ENCODE data around the gene PARD6B. TPM values are rescaled to one million over a fixed set of nuclear protein-coding genes. Genes with fewer than 3 reads are reported as not detected.

The PARD6B gene
- total and polyA plus RNA-seq, 2 donors from 2014 or later = 9.2 to 72.0 TPM

DNA sequence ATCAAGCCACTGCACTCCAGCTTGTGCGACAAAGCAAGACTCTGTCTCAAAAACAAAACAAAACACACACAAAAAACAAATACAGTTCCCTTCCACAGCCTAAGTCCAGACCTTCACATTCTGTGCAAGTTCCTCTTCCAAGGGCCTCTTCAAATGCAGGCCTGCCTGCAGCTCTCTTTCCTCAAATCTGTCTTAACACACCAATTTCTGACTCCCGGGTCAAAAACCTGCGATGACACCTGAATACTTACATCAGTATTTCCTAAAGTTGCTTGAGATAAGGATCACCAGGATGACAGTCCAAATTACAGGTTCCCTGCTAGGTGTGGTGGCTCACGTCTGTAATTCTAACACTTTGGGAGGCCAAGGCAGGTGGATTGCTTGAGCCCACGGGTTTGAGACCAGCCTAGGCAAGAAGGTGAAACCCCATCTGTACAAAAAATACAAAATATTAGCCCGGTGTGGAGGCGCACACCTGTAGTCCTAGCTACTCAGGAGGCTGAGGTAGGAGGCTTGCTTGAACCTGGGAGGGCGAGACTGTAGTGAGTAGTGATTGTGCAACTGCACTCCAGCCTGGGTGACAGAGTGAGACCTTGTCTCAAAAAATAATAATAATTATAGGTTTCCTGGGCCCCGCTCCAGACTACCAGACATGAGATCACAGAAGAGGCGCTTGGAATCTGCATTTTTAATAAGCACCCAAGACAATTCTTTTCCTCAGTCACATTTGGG lies 8.8 kb upstream of the PARD6B start:
- no peak overlapping the region for H3K9ac ChIP-seq (ENCODE audit: low read length in 3 of 3)
- peak in 1 of 5 donors; percentile 23 for DNase-seq
- TF ChIP-seq, protein P1, sequence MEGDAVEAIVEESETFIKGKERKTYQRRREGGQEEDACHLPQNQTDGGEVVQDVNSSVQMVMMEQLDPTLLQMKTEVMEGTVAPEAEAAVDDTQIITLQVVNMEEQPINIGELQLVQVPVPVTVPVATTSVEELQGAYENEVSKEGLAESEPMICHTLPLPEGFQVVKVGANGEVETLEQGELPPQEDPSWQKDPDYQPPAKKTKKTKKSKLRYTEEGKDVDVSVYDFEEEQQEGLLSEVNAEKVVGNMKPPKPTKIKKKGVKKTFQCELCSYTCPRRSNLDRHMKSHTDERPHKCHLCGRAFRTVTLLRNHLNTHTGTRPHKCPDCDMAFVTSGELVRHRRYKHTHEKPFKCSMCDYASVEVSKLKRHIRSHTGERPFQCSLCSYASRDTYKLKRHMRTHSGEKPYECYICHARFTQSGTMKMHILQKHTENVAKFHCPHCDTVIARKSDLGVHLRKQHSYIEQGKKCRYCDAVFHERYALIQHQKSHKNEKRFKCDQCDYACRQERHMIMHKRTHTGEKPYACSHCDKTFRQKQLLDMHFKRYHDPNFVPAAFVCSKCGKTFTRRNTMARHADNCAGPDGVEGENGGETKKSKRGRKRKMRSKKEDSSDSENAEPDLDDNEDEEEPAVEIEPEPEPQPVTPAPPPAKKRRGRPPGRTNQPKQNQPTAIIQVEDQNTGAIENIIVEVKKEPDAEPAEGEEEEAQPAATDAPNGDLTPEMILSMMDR (IDR thresholded peaks at IDR 0.05; ENCODE audit: borderline replicate concordance, extremely low read depth, insufficient read depth) = no peak
- no peak overlapping the region for H3K27ac ChIP-seq (ENCODE audit: low read depth in 2 of 2, low read length in 2 of 2)
- intact Hi-C loops (cut with DNase I) = no loop called here
- no peaks in the 10 kb centered on the region for H3K36me3 ChIP-seq (ENCODE audit: control insufficient read depth in 2 of 3, insufficient read depth in 3 of 3, low read length in 3 of 3)
- H3K4me1 ChIP-seq (ENCODE audit: control insufficient read depth in 2 of 3, insufficient read depth in 2 of 3, low read depth in 1 of 3, low read length in 3 of 3) = peaks cover 9 to 30% (median 18%) of the 10 kb centered on the region in 3 donors
- FAIRE-seq = no peak
- H3K27me3 ChIP-seq (ENCODE audit: control insufficient read depth, insufficient read depth, low read length) = no peaks in the 10 kb centered on the region
- H3K4me3 ChIP-seq (ENCODE audit: low read length in 3 of 3) = no peak overlapping the region
- no peaks in the 10 kb centered on the region for H3K9me3 ChIP-seq (ENCODE audit: control insufficient read depth in 2 of 3, insufficient read depth in 1 of 3, low read length in 3 of 3)

DNA sequence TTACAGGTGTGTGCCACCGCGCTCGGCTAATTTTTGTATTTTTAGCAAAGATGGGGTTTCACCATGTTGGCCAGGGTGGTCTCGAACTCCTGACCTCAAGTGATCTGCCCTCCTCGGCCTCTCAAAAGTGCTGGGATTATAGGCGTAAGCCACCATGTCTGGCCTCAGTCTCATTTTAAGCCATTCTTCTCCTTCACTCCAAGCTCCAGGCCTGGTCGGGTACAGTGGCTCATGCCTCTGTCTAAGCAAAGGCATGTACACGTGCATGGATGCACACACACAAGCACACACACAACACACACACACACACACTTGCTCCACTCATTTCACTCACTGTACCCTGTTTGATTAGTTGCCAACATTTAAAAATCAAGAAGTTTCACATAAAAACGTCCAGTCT lies 7.7 kb upstream of the PARD6B start:
- Histone ChIP-seq H3K9ac (ENCODE audit: low read length in 3 of 3) (no peak overlapping the region), H3K9me3 (ENCODE audit: control insufficient read depth in 2 of 3, insufficient read depth in 1 of 3, low read length in 3 of 3) (no peaks in the 10 kb centered on the region), H3K27me3 (ENCODE audit: control insufficient read depth, insufficient read depth, low read length) (no peaks in the 10 kb centered on the region), H3K4me1 (ENCODE audit: control insufficient read depth in 2 of 3, insufficient read depth in 2 of 3, low read depth in 1 of 3, low read length in 3 of 3) (peaks cover 11 to 41% (median 24%) of the 10 kb centered on the region in 3 donors), H3K4me3 (ENCODE audit: low read length in 3 of 3) (no peak overlapping the region), H3K27ac (ENCODE audit: low read depth in 2 of 2, low read length in 2 of 2) (peak overlapping the region; percentile 3 to 72), H3K36me3 (ENCODE audit: control insufficient read depth in 2 of 3, insufficient read depth in 3 of 3, low read length in 3 of 3) (no peaks in the 10 kb centered on the region)
- no peak for FAIRE-seq
- peak in 1 of 5 donors; percentile 33 for DNase-seq
- TF ChIP-seq, protein P1 (IDR thresholded peaks at IDR 0.05; ENCODE audit: borderline replicate concordance, extremely low read depth, insufficient read depth) = no peak
- intact Hi-C loops (cut with DNase I) = no loop called here

- Histone ChIP-seq H3K4me1 (ENCODE audit: control insufficient read depth in 2 of 3, insufficient read depth in 2 of 3, low read depth in 1 of 3, low read length in 3 of 3) (peaks cover 16 to 46% (median 29%) of the 10 kb centered on the region in 3 donors), H3K9me3 (ENCODE audit: control insufficient read depth in 2 of 3, insufficient read depth in 1 of 3, low read length in 3 of 3) (no peaks in the 10 kb centered on the region), H3K4me3 (ENCODE audit: low read length in 3 of 3) (no peak overlapping the region), H3K9ac (ENCODE audit: low read length in 3 of 3) (peak overlapping the region in 1 of 3 donors; percentile 29), H3K27ac (ENCODE audit: low read depth in 2 of 2, low read length in 2 of 2) (peak overlapping the region; percentile 72 to 87), H3K36me3 (ENCODE audit: control insufficient read depth in 2 of 3, insufficient read depth in 3 of 3, low read length in 3 of 3) (no peaks in the 10 kb centered on the region), H3K27me3 (ENCODE audit: control insufficient read depth, insufficient read depth, low read length) (no peaks in the 10 kb centered on the region)
- DNase-seq = peak in 2 of 5 donors; percentile 20 to 54
- TF ChIP-seq, protein P1 (IDR thresholded peaks at IDR 0.05; ENCODE audit: borderline replicate concordance, extremely low read depth, insufficient read depth) = no peak
- no peak for FAIRE-seq
- intact Hi-C loops (cut with DNase I) = no loop called here
Observed at GRCh38 chr20:50724112-50724725, 7.2 kb upstream of the PARD6B start.

Measured in kidney (tissue), 14 donors.